Neural cell (in vitro differentiated cells): ENCODE data around the gene SKA2. TPM values are rescaled to one million over a fixed set of nuclear protein-coding genes. Genes with fewer than 3 reads are reported as not detected.

ENCODE experiments used
- H2AFZ ChIP-seq: fragments of 200-600, 300-800 bp; sonication (generic), shearing (Covaris generic); 2 replicates; pipeline ENCODE4 v1.6.0; 2014; ENCODE audit warnings: low read depth, mild to moderate bottlenecking, antibody characterized with exemption, low read length, moderate library complexity
- H3F3A ChIP-seq: fragments of 200-600 bp; shearing (Covaris generic); 2 replicates; pipeline ENCODE4 v1.6.1; 2016; ENCODE audit warnings: mild to moderate bottlenecking, moderate library complexity, mixed read lengths, antibody characterized with exemption, low read length; ENCODE audit not compliant: insufficient read depth, poor library complexity, severe bottlenecking
- H3K27ac ChIP-seq: fragments of 200-600, 300-800 bp; sonication (generic), shearing (Covaris generic); 2 replicates; pipeline ENCODE4 v1.5.1; 2014; ENCODE audit warnings: mild to moderate bottlenecking, low read length, moderate library complexity
- H3K27me3 ChIP-seq: fragments of 300-800, 200-600 bp; sonication (generic), shearing (Covaris generic); 2 replicates; pipeline ENCODE4 v1.6.0; 2014; ENCODE audit warnings: mild to moderate bottlenecking, low read depth, low read length, moderate library complexity; ENCODE audit not compliant: insufficient read depth
- H3K36me3 ChIP-seq: fragments of 300-800, 200-600 bp; sonication (generic), shearing (Covaris generic); 2 replicates; pipeline ENCODE4 v1.5.1; 2014; ENCODE audit warnings: mild to moderate bottlenecking, antibody characterized with exemption, low read length, moderate library complexity; ENCODE audit not compliant: insufficient read depth
- H3K4me2 ChIP-seq: fragments of 300-800, 200-600 bp; sonication (generic), shearing (Covaris generic); 2 replicates; pipeline ENCODE4 v1.6.0; 2014; ENCODE audit warnings: mild to moderate bottlenecking, low read length
- H3K4me3 ChIP-seq: fragments of 300-800, 200-600 bp; sonication (generic), shearing (Covaris generic); 2 replicates; pipeline ENCODE4 v1.5.1; 2014; ENCODE audit warnings: mild to moderate bottlenecking, low read length, moderate library complexity
- H3K79me2 ChIP-seq: fragments of 200-600 bp; shearing (Covaris generic); replicated peaks from 2 replicates; pipeline ENCODE4 v1.6.0; 2014; ENCODE audit warnings: mild to moderate bottlenecking, low read length, moderate library complexity; ENCODE audit not compliant: insufficient read depth
- H3K9ac ChIP-seq: fragments of 300-800, 200-600 bp; sonication (generic), shearing (Covaris generic); 2 replicates; pipeline ENCODE4 v1.6.1; 2016; ENCODE audit warnings: mild to moderate bottlenecking, low read length, mixed read lengths
- H3K9me2 ChIP-seq: fragments of 200-600 bp; shearing (Covaris generic); 2 replicates; pipeline ENCODE4 v1.6.1; 2016; ENCODE audit warnings: mild to moderate bottlenecking, low read length, mixed read lengths; ENCODE audit not compliant: insufficient read depth
- H3K9me3 ChIP-seq: fragments of 200-600, 300-800 bp; sonication (generic), shearing (Covaris generic); 2 replicates; pipeline ENCODE4 v1.6.1; 2016; ENCODE audit warnings: mild to moderate bottlenecking, mixed run types, low read length, moderate library complexity, mixed read lengths
- H4K20me1 ChIP-seq: fragments of 200-600 bp; shearing (Covaris generic); 2 replicates; pipeline ENCODE4 v1.6.1; 2016; ENCODE audit warnings: mild to moderate bottlenecking, mixed run types; ENCODE audit not compliant: insufficient read depth
- CTCF ChIP-seq: fragments of 450-650 bp; IDR thresholded peaks from 2 replicates; pipeline ENCODE4 v1.5.1; 2014; ENCODE audit warnings: antibody characterized with exemption, mild to moderate bottlenecking, moderate library complexity; ENCODE audit not compliant: poor library complexity, severe bottlenecking
- EP300 ChIP-seq: fragments of 450-650 bp; conservative IDR thresholded peaks from 2 replicates; pipeline ENCODE4 v1.6.1; 2014; ENCODE audit warnings: antibody characterized with exemption, mild to moderate bottlenecking, moderate library complexity; ENCODE audit not compliant: poor library complexity, severe bottlenecking
- EZH2 ChIP-seq: fragments of 200-600, 300-800 bp; shearing (Covaris generic), sonication (generic); IDR thresholded peaks from 2 replicates; pipeline ENCODE4 v1.6.1; 2014; ENCODE audit warnings: antibody characterized with exemption, low read length, borderline replicate concordance, mild to moderate bottlenecking; ENCODE audit not compliant: insufficient read depth, poor library complexity, severe bottlenecking
- MXI1 ChIP-seq: fragments of 450-650 bp; conservative IDR thresholded peaks from 2 replicates; pipeline ENCODE4 v1.6.1; 2014; ENCODE audit warnings: antibody characterized with exemption, mild to moderate bottlenecking; ENCODE audit not compliant: poor library complexity, severe bottlenecking
- POLR2AphosphoS5 ChIP-seq: IDR thresholded peaks from 2 replicates; pipeline ENCODE4 v1.6.1; 2012
- RAD21 ChIP-seq: fragments of 450-650 bp; conservative IDR thresholded peaks from 2 replicates; pipeline ENCODE4 v1.6.1; 2014; ENCODE audit warnings: antibody characterized with exemption, mild to moderate bottlenecking, moderate library complexity
- REST ChIP-seq: IDR thresholded peaks from 2 replicates; pipeline ENCODE4 v1.6.1; 2012; ENCODE audit warnings: borderline replicate concordance
- SMC3 ChIP-seq: fragments of 450-650 bp; conservative IDR thresholded peaks from 2 replicates; pipeline ENCODE4 v1.6.1; 2014; ENCODE audit warnings: antibody characterized with exemption, mild to moderate bottlenecking, moderate library complexity; ENCODE audit not compliant: poor library complexity
- TAF1 ChIP-seq: IDR thresholded peaks from 2 replicates; pipeline ENCODE4 v1.6.1; 2012; ENCODE audit warnings: low read depth
- polyA plus RNA-seq: library from polyadenylated mRNA; depleted of rRNA; stranded (reverse); fragments of >200 nt; gene quantifications from 2 replicates; pipeline ENCODE4 v1.2.3, GENCODE V29; 2014

SKA2 gene
- polyA plus RNA-seq, 1 donor from 2014 or later = 336 TPM

- TF ChIP-seq EP300 = no peak
- TF ChIP-seq EZH2 = no peak
- TF ChIP-seq CTCF = no peak
- no peak for TF ChIP-seq POLR2AphosphoS5
- TF ChIP-seq MXI1 = no peak
- TF ChIP-seq SMC3 = no peak
- no peak for TF ChIP-seq REST
- no peak for TF ChIP-seq RAD21
- TF ChIP-seq TAF1 = no peak
- peak overlapping the region; percentile 93 for H2AFZ ChIP-seq
- no peaks in the 10 kb centered on the region for H3K9me3 ChIP-seq
- peak overlapping the region; percentile 86 for H3K4me3 ChIP-seq
- no peaks in the 10 kb centered on the region for H4K20me1 ChIP-seq
- H3K4me2 ChIP-seq = peak overlapping the region; percentile 49
- H3K9ac ChIP-seq = peak overlapping the region; percentile 92
- peaks cover 69% of the 10 kb centered on the region for H3K79me2 ChIP-seq
- no peaks in the 10 kb centered on the region for H3K36me3 ChIP-seq
- no peaks in the 10 kb centered on the region for H3K27me3 ChIP-seq
- H3F3A ChIP-seq = no peaks in the 10 kb centered on the region
- H3K27ac ChIP-seq = peak overlapping the region; percentile 99
- H3K9me2 ChIP-seq = no peaks in the 10 kb centered on the region
These were observed 680 bp downstream of the SKA2 start for GRCh38 chr17:59154292-59154720.

GRCh38 chr17:59152925-59153324 lies 2.1 kb downstream of the SKA2 start:
- no peaks in the 10 kb centered on the region for H3K9me3 ChIP-seq
- H2AFZ ChIP-seq = no peak overlapping the region
- peaks cover 72% of the 10 kb centered on the region for H3K79me2 ChIP-seq
- no peaks in the 10 kb centered on the region for H3K36me3 ChIP-seq
- peak overlapping the region; percentile 92 for H3K9ac ChIP-seq
- peak overlapping the region; percentile 99 for H3K27ac ChIP-seq
- TF ChIP-seq EZH2 (no peak), SMC3 (no peak), RAD21 (no peak), TAF1 (no peak), POLR2AphosphoS5 (no peak), CTCF (no peak), MXI1 (no peak), EP300 (no peak), REST (no peak)
- H3K4me2 ChIP-seq = peak overlapping the region; percentile 83
- H3K9me2 ChIP-seq = no peaks in the 10 kb centered on the region
- no peaks in the 10 kb centered on the region for H3F3A ChIP-seq
- H4K20me1 ChIP-seq = no peaks in the 10 kb centered on the region
- H3K27me3 ChIP-seq = no peaks in the 10 kb centered on the region
- H3K4me3 ChIP-seq = peak overlapping the region; percentile 86
